Neural progenitor cell (in vitro differentiated cells): ENCODE measurements around the gene KIRREL3.

ENCODE experiments used
- EZH2 ChIP-seq: fragments of 200-600 bp; sonication (generic); IDR thresholded peaks from 2 replicates; pipeline ENCODE4 v1.6.1; 2017; ENCODE audit warnings: antibody characterized with exemption, mild to moderate bottlenecking, moderate library complexity
- TF ChIP-seq, protein P1 (sequence below): fragments of 200-600 bp; sonication (generic); IDR thresholded peaks from 2 replicates; pipeline ENCODE4 v1.5.1; 2017; ENCODE audit warnings: antibody characterized with exemption, mild to moderate bottlenecking

DNA sequence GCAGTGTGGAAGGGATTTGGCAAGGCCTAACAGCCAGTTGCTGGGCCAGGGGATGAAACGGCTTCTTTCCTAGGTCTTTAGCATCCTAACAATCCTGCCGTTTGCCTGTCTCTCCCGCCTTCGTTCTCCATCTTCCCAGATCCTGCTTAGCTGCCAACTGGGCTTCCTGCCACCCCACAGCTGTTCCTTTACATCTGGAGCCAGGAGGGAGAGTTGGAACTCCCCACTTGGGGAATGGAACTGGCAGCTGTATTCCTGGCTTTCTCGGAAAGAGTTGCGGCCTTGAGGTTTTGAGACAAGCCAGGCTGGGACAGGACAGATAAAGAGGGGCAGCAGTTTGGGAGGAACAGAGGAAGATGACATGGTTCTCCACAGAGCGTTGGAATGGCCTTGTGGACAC, 585.4 kb downstream of the KIRREL3 start:
- TF ChIP-seq, protein P1, sequence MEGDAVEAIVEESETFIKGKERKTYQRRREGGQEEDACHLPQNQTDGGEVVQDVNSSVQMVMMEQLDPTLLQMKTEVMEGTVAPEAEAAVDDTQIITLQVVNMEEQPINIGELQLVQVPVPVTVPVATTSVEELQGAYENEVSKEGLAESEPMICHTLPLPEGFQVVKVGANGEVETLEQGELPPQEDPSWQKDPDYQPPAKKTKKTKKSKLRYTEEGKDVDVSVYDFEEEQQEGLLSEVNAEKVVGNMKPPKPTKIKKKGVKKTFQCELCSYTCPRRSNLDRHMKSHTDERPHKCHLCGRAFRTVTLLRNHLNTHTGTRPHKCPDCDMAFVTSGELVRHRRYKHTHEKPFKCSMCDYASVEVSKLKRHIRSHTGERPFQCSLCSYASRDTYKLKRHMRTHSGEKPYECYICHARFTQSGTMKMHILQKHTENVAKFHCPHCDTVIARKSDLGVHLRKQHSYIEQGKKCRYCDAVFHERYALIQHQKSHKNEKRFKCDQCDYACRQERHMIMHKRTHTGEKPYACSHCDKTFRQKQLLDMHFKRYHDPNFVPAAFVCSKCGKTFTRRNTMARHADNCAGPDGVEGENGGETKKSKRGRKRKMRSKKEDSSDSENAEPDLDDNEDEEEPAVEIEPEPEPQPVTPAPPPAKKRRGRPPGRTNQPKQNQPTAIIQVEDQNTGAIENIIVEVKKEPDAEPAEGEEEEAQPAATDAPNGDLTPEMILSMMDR = no peak
- TF ChIP-seq EZH2 = no peak
